Hematopoietic multipotent progenitor cell treated with erythropoietin and hydrocortisone succinate and interleukin-3 and kit ligand, for 15 days (in vitro differentiated cells): ENCODE measurements around the gene NDUFA8.

Source experiments
- DNase-seq: peaks from one replicate; pipeline ENCODE4 v3.0.0-alpha.2; 2015; ENCODE audit warnings: low spot score

The NDUFA8 gene

DNA sequence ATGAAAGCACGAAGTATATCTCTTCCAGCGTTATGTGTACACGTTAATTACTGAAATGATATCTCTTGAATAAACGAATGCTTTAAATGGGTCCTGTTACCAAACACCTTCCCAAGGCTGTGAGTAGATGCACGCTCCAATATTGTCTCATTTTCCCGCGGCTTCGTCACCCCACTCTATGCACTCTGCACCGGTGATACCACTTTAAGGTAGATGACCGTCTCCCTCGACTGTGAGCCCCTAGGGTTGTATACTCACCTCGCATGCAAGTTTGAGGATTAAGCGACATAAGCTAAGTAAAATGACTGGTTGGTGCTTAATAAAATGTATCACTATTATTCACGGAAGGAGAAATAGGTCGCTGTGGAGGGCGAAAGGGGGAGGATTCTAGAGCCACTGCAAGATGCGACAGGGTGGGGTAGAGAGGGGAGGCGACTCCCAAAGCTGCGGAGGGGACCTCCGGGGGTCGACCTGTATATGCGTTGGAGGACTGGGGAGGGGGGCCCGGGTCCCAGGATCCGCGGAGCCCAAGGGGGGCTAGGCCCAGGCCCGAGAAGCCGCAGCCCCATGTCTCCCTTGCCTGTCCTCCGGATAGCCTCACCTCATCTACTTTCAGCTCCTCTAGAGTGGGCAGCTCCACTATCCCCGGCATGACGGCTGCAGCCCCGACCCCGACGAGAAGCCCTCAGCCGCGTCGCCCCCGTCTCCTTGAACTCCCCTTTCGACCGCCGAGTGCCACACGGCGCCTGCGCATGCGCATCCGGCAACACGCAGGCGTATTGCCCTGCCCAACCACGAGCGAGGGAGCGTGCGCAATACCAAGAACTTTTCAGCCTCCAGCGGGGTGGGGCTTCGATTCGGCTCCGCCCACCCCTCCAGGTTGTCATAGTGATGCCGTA, at the start of gene NDUFA8, which contains the start of gene MORN5:
Gene NDUFA8 (minus strand): TSS at position 754 of the 899 bp plus-strand sequence. CDS start 102 bp downstream, at position 652.
Gene MORN5 (plus strand): TSS at position 883 of the 899 bp plus-strand sequence. CDS start 65 bp downstream, outside the sequence.
- DNase-seq = peak; percentile 97

DNA sequence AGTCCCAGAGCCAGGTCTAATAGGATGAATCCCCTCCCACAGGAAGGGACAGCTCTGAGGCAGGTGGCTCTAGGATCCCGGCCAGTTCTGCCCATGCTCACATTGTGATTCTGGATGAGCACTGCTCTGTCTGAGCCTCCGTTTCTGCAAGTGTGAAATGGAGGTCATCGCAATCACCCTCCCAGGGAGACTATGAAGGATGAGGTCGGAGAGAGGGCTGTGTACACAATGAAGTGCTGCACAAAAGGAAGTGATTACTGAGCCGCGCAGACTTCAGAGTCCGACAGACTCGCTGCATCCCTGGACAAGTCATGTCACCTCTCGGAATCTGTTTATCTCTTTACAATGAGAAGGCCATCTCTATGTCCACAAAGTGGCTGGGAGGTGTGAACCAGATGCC, 47.5 kb upstream of the NDUFA8 start:
- no peak for DNase-seq

- DNase-seq = no peak
These were observed 46.8 kb upstream of the NDUFA8 start for GRCh38 chr9:122206118-122207046.

DNA sequence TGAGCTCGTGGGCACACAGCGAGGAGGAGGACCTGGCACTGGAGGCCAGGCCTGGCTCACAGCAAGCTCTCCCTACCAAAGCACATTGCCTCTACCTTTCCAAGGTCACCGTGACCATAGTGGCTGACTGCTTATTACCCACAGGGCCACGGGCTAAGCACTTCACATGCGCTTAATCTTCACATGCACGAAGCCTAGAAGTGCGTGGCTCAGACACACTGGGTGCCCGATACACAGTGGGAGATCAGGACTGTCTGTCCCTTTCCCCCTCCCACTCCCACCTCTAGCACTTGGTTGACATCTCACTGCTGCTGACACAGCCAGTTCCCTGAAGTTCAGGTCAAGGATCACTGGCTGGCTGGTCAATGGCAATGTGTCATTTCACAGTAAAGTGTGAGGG, 45.6 kb upstream of the NDUFA8 start:
- no peak for DNase-seq

- DNase-seq = no peak
These were observed 44.9 kb upstream of the NDUFA8 start for GRCh38 chr9:122204491-122204890.

- DNase-seq = no peak
These were observed 44.5 kb upstream of the NDUFA8 start for GRCh38 chr9:122204055-122204454.

- DNase-seq = no peak
These were observed 42.5 kb upstream of the NDUFA8 start for GRCh38 chr9:122202111-122202510.

- DNase-seq = no peak
These were observed 42.1 kb upstream of the NDUFA8 start for GRCh38 chr9:122201641-122202040.

DNA sequence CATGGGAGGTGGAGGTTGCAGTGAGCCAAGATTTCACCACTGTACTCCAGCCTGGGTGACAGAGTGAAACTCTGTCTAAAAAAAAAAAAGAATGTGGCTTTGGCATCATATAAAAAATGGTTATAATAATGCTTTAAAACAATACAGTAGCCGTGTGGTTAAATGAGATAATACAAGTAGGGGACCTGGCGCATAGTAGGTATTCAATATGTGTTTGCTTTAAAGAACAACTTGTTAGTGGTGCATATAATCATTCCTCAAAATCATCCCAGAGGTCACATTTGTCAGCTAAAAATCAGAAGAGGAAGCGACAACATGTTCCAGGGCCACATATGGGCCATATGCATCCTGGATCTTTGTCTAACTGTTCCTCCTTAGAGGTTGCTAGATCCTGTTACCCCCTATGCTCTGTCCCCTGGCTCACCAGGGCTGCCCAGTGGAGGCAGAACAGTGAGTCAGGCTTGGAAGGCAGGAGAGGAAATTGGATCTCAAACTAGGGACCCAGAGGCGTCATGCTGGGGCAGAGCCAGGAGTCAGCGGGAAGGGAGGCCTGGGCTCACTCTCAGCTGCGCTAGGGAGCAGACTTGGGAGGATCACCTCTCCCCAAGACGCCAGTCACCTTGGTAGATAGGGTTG, 41.5 kb upstream of the NDUFA8 start:
- DNase-seq = no peak

- no peak for DNase-seq
These were observed 38.3 kb upstream of the NDUFA8 start for GRCh38 chr9:122197882-122198281.

DNA sequence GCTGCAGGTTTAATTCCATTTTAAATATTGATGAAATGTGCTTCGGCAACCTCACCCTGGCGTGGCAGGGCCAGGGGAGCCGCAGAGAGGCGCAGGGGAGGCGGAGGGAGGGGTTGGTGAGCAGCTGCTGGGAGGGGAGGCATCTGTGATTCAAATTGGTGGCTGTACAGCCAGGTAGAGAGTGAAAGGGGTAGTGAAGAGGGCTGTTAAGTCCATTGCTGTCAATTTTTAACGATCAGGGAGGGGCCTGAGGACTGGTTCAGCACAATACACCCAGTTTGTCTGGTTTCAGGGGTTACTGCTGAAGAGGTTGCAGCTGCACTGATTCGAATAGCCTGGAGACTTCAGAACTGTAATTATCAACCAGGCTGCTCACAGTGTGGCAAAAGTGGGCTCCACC, 37.8 kb upstream of the NDUFA8 start:
- DNase-seq = no peak

DNA sequence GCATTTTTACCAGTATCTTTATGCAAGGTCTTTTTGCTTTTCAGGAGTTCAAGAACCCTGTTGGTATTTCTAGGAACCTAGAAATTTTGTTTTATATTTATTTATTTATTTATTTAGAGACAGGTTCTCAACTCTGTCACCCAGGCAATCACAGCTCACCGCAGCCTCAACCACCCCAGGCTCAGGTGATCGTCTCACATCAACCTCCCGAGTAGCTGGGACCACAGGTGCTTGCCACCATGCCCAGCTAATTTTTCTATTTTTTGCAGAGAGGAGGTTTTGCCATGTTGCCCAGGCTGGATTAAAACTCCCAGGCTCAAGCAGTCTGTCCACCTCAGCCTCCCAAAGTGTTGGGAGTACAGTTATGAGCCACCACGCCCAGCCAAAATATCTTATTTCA, 36.3 kb upstream of the NDUFA8 start:
- no peak for DNase-seq

DNA sequence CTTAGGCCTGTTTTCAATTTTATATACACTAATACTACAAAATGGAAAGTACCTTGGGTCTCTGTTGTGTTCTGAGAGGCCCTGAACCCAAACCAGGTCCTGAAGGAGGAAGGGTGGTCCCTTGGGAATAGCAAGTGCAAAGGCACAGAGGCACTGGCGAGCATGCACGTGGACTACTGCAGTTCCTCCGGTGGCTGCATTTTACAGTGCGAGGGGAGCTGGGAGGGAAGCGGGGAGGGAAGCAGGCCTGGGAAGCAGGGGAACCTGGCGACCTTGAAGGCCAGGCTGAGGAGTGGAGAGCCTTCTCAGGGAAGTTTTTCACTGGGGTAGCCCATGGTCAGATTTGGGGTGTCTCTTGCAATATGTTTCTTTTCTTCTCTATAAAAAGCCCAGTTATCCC, 34.1 kb upstream of the NDUFA8 start:
- DNase-seq = no peak

GRCh38 chr9:122192914-122193525, 33.4 kb upstream of the NDUFA8 start:
- DNase-seq = no peak

GRCh38 chr9:122192261-122192875, 32.8 kb upstream of the NDUFA8 start:
- peak; percentile 32 for DNase-seq

DNA sequence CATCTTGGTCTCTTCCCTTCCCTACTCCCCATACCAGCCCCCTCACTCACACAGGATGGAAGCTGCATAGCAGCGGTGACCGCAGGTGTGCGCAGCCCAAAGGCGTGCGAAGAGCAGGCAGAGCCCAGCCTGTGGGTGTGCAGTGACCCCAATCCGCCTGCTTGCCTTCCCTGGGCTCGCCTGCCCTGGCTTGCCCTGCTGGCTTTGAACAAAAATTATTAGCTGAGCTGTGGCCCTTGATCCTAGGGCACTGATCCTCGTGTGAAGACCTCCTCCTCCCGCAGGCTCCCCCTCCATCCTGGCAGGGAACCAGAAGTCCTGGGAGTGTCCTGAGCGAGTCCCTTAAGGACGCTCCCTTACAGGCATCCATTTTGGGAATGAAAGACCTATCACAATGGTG, 32.0 kb upstream of the NDUFA8 start:
- DNase-seq = no peak

GRCh38 chr9:122190597-122191381, 31.2 kb upstream of the NDUFA8 start:
- no peak for DNase-seq

DNA sequence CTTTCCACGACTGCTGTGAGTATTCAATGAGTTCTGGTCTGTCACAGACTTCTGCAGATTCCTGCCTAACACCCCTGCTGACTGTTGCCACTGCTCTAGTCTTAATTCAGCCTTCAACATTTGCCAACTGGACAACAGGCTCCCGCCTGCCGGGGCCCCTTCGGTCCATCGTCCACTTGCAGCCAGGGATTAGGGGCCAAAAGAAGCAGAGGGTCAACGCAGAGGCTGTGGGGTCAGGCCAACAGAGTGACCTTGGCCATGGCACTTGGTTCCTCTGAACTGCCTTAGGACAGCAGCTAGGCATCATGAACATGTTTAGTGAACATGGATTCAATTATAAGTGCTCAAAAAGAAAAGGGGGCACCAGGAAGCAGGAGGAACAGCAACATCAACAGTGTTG, 28.8 kb upstream of the NDUFA8 start:
- DNase-seq = no peak

- DNase-seq = no peak
These were observed 27.3 kb upstream of the NDUFA8 start for GRCh38 chr9:122186777-122187470.

DNA sequence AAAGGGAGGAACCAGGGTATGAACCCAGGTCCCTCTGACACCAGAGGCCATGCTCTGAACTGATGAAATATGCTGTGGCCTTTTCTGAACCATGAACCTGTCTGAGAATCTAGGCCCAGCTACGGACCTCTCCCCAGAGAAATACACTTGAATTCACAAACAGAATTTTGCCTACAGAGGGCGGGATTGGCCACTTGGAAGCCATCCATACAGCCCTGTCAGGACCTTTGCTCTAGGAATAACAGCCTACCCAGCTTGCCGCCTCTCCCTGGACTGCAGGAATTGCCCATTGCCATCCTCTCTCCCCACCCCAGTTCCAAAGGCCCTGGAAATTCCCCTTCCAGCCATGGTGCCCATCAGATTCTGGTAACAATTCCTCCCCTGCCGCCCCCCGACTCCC, 26.7 kb upstream of the NDUFA8 start:
- no peak for DNase-seq
